ENCODE data around the gene SPDYE5.

Gene SPDYE5

DNA sequence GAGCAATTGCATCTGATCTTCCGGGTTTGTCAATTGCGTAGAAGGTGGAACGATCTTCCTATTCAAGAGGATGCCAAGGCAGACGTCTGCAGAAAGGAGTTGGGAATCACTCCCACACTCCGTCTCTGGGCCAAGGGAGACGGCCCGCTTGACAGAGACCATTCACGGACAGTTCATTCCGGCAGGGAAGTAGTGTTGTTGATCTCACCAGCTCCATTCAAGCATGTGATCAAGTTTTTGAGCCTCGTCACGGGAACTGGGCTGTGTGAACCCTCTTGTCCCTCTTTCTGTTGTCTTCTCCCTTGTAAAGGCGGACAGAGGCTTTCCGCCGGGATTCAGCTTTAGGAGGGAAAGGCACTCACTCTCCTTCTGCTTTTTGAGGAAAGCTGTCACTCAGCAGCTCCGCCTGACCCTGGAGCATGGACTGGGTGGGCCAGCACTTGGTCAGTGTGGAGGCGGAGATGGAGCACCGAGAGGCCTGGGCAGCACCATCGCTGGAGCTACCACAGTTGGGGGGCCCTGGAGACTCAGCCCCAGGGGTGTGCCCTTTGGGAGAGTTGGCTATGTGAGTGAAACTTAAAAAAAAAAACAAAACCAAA is 44.9 kb downstream of the SPDYE5 start:
- no peak for DNase-seq (ENCODE audit: low read depth)

DNA sequence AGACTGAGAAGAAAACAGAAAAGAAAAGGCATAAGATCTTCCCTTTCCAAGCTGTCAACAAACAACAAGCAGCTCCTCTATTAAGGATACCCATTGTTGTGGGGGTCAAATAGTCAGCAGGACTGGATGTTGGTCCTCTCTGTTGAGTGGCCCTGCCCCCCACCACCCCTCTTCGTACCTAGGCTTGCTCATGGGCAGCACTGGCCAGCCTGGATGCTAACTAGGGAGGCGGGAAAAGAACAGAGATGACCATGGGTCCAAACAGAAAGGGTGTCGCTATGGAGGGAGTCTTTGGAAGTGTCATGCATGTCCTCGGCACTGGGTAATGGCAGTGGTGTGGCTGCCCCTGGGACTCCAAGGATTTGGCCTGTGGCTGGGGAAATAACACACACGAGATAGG is 45.6 kb downstream of the SPDYE5 start:
- DNase-seq (ENCODE audit: low read depth): no peak

DNA sequence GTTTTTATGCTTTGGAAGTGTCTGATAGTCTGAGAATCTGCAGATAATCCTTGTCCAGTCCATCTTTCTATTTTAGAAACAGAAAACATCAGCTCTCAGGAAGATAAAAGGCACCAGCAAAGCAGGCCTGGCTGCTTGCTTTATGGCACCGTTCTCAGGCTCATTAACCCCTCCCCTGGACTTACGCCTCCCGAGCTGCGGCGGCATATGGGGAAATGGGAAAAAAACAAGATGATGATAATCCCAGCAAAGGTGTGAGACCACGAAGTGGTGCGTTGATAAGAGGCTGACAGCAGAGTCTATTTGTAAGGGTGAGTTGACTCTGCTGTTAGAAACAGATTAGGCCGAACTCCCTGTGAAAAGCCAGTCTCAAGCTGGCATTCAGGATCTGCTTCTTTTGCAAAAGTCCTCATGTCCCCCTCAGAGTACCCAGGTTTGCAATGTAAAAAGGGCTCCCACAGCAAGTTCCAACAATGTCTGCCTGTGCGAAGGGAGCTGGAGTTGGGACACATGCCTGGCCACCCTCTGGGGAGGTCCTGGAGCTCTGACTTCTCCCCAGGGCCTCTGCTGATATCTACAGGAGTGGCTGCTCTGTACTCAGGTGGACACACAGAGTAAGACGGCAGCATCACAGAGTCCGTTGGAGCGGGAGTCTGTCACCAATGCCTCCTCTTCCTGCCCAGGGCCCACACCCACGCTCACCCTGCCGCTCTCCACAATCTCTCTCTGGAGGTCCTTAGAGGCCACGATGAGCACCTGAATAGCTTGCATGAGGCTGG is 54.3 kb downstream of the SPDYE5 start:
- no peak for DNase-seq (ENCODE audit: low read depth)

All from non-pigmented ciliary epithelial cell (primary cell).